Dedifferentiated amniotic fluid mesenchymal stem cell (primary cell): ENCODE measurements around the gene MYO10.
"Not testable (repeated sequence)": the region's sequence is repeated elsewhere in the genome, so short reads cannot be mapped to it uniquely, and the experiment has no call there.

Source experiments
- DNase-seq: peaks from one replicate; pipeline ENCODE4 v3.0.0-alpha.2; 2016; ENCODE audit errors: extremely low spot score

The MYO10 gene

DNA sequence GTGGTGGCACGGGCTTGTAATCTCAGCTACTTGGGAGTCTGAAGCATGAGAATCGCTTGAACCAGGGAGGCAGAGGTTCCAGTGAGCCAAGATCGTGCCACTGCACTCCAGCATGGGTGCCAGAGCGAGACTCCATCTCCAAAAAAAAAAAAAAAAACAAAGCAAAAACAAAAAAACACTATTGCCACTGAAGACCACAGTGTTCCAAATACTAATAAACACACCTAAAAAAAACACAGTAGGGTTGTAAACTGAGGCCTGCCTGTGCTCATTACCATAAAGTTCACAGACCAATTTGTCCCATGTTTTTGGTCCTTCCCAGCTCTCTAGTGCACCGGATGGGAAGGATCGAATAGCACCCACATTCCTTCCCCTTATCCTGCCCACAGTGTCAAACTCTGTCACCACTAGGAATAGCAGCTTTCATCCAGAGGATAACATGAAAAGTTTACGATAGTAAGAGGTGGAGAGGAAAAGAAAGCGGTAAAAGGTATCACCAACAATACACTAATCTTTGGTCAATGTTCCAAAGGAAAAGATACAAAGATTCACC is 49.2 kb downstream of the MYO10 start:
- DNase-seq: no peak

DNA sequence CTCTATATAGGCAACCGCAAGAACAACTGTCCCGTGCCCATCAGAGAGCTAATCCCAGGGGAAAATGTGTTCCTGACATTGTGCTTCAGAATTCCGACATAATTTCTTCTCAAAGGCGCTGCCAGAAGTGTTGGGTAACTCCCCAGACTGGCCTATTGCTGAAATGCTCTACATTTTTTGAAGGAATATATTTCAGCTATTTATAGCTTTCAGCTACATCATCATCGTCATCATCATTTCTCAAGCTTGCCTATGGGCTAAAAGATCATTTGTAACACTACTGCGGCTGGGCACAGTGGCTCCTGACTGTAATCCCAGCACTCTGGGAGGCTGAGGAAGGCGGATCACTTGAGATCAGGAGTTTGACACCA is 49.7 kb downstream of the MYO10 start:
- DNase-seq: peak; percentile 83

DNA sequence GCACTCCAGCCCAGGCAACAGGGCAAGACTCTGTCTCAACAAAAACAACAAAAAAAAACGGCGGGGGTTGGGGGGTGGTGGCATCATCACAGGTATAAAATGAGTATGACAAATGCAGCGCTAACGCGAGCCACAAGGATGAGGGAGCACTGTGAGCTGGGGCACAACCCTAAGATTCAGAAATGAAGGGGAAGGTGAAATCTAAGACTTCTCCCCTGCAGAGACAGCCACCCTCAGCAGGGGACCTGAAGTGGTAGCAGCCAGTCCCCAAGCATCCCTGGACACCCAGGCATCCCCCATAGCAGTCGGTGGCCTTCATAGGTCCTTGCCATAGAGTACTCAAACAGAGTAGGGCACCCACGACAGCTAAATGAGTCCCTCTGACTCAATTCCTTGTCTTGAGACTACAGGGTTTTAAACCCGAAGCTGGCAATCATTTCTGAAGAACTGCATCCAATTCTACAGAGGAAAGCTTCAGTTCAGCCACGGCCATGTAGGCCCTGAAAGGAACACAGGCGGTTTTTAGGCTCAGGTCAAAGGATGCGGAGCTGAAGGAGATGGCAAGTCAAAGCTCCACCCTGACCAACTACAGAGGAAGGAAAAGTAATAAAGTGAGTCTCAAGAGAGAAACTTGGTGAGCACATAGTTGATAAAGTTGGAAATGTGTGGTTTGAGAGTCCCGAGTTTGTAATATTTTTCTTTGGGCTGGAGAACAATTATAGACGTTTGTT is 50.3 kb downstream of the MYO10 start:
- no peak for DNase-seq

DNA sequence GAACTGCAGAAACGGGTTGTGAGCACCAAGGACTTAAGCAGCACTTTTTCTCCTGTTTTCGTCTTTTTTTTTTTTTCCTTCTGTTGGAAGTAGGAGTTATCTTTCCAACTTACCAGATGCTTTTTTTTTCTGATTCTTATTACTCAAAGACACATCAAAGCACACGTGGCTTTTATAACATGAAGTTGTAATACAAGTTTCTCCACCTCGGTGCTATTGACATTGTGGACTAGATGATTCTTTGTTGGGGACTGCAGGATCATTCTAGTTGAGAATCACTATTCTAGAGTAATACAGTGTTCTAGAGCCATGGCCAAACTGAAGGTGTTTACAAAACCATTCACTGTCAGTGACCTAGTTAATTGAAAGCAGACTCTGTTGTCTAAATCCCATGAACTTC is 51.5 kb downstream of the MYO10 start:
- no peak for DNase-seq

DNA sequence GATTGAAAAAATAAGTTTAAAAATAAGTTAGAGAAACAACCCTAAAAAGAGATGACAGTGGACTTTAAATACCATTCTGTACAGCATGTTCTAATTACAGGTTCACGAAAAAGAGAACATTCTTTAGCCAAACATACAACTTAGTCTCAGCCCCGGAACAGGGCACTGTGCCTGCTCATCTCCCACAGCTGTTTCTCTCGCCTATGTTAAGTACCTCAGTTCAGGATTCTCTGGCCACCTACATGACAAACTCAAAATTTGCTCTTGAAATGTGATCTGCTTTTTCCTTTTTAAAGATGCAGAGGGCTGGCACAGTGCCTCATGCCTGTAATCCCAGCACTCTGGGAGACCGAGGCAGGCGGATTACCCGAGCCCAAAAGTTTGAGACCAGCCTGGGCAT is 52.3 kb downstream of the MYO10 start:
- DNase-seq: no peak

DNA sequence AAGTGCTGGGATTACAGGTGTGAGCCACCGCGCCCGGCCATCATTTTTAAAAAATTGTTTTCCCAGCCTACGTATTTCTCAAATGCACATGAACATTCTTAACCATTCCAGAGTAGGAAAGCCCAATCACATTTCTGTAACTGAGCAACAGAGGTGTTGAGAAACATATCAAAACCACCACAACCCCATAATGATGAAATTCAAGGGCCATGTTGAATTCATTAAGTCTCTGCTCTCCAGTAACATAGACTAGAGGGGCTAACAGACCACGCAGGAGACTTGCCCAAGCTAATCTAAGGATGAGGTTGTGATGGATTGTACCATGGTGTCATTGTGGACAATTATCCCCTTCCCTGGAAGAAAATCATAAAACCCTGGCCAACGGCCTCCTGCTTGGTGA is 52.9 kb downstream of the MYO10 start:
- DNase-seq: no peak

DNA sequence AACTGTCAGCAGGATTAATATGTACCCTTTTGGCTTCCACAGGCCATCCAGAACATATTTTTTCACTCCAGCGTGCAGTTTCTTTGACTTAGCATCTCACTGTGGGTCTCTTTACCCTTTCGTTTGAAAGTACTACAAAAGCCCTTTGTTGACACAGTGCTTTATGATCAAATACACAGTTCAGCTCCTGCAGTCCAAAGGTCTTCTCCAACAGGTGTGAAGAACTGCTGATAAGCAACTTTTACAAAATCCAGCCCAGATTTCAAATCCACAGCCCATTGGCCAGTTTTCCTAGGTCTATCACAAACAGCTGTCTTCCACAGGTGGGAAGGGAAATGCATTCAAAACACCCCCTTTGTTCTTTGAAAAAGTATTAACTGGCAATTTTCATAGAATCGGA is 54.8 kb downstream of the MYO10 start:
- DNase-seq: no peak

DNA sequence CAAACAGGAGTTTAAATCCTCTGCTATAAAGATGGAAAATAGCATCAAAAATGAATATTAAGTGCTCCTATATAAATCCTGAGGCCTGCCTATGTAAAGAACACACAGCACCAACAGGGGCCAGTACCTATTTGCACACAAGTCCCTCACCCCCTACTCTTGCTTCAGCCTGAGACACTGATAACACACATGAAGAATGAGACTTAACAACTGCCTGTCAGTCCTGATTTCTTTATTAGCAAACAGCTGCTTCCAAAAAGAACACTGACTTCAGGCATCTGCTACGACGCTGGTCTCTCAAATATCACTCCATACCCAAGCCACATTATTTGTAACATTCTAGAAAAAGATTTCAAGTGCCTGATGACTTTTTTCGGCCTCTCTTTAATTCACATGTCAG is 55.5 kb downstream of the MYO10 start:
- no peak for DNase-seq

DNA sequence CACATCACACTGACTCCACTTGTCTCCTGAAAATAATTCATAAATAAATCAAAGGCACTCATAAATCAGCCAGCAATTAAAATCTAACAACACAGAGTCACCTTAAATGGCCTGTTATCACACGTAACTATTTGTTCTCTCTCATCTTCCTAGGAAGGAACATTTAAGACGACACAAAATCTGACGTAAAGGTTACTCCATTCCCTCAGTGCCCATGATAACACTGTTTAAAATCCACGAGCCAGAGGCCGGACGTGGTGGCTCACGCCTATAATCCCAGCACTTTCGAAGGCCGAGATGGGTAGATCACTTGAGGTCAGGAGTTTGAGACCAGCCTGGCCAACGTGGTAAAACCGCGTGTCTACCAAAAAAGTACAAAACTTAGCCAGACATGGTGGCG is 56.4 kb downstream of the MYO10 start:
- DNase-seq: no peak

DNA sequence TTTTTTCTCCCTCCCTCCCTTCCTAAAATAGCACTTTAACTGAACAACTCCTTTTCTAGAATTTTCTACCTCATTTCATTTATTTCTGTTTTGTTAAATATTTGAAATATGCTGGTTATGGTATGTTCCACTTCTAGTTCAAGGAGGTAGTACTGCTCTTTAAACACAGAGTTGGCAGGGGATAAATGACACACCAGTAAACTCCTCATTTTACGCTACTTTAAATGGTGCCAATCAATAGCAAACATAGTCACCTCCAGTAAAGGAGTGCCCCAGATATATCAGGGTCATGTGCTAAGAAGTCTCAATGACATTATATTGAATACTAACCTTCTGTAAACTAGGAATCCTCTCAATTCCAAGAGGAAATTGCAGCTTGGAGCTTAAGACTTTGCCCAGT is 56.9 kb downstream of the MYO10 start:
- DNase-seq: no peak

DNA sequence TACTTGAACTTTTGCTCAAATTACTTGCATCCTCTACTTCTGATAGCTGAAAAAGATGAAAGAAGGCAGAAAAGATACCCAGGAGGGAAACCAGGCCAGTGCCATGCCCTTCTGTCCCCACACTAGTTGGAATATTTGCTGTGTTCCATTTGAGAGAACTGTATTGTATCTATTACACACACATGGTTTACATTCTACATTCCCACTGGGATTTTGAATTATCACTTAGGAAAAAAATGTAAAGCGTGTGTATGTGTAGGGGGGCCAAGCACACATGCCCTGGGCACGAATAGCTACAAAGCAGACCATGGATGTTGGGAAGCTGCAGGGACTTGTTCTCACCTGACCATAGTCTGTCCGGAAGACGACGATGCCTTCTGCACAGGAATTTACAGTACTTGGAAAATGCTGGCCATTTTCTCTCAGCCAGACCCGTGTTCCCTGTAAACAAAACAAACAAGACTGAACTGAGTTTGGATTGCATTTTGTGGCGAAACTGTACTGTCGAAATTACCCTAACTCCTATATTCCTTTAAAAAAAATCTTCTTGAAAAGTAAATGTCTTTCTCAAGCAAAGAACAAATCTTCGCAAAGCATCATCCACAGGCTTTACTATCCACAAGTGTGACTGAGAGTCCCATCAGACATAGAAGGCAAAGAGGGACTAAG is 58.7 kb downstream of the MYO10 start:
- DNase-seq: no peak

DNA sequence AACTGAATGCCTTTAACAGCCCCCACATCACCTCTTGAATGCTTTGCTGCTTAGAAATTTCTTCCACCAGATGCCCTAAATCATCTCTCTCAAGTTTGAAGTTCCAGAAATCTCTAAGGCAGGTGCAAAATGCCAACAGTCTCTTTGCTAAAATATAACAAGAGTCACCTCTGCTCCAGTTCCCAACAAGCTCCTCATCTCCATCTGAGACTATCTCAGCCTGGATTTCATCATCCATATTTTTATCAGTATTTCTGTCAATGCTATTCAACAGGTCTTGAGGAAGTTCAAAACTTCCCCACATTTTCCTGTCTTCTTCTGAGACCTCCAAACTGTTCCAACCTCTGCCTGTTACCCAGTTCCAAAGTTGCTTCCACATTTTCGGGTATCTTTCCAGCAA is 61.7 kb downstream of the MYO10 start:
- DNase-seq: not testable (repeated sequence)

DNA sequence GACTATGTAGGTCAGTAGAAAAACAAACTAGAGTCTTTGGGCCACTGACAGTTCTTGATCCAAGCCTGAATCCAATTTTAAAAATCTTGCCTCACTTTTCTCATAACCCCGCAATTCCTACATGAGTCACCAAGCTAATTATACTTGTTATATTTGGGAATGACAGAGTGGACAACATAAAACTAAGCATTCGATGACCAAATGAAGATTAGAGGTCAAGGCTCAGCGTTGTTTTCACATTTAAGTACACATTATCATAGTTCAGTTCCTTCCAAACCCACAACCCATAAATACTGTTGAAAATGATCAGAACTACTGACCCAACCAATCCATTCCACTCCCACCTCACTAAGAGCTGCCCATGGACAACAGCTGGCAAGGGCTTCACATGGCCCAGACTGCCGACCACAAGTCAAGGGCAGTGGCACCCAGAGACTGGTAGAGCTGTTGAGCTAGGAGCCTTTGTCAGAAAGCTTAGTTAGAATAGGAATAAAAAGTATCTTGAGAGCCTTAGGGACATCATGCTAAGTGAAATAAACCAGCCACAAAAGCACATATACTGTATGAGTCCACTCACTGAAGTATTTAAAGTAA is 64.2 kb downstream of the MYO10 start:
- DNase-seq: peak; percentile 81

DNA sequence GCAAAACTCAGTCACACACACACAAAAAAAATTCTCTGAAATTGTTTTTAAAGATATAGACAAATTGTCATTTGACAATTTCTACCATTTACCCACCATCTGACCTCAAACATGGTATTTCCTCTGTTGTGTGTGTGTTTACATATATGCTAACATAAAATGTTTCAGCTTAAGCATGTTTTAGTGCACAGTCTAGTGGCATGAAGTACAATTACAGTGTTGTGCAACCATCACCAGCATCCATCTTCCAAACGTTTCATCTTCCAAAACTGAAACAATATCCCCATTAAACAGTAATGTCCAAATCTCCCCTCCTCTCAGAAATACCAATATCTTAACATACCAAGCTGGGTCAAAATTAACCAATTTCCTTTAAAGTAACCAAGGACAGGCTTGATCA is 65.2 kb downstream of the MYO10 start:
- DNase-seq: no peak

DNA sequence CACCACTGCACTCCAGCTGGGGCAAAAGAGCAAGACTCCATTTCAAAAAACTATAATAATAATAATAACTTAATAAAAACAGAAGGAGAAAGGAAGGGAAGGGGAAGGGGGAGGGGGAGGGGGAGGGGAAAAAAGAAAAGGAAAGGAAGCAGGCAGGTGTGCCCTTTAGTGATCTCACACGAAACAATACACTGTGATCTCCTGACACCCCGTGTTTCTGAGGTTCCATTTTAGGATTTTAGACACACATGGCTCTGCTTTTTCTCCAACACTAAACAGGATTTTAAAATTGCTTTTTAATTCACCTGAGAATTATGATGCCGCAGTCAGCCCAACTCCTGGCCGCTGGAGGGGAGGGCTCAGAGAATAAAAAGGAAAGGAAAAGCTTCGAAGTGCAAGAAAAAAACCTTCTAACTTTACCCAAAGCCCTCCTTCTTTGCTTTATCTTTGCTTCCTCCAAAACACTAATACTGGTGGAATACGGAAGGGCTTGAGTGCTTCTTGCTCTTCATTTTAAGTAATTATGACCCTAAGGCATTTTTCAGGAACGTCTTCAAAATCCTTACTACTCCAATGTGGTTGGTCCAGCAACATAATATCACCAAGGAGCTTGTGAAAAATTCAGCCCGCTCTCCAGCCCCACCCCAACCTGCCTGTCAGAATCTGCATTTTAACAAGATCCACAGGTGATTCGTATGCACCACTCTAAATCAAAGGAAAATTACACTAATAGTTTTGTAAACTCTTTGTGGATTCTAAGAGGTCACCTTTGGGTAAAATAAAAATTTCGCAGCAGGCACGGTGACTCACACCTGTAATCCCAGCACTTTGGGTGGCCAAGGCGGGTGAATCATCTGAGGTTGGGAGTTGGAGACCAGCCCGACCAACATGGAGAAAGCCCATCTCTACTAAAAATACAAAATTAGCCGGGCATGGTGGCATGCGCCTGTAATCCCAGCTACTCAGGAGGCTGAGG is 66.0 kb downstream of the MYO10 start:
- no peak for DNase-seq

DNA sequence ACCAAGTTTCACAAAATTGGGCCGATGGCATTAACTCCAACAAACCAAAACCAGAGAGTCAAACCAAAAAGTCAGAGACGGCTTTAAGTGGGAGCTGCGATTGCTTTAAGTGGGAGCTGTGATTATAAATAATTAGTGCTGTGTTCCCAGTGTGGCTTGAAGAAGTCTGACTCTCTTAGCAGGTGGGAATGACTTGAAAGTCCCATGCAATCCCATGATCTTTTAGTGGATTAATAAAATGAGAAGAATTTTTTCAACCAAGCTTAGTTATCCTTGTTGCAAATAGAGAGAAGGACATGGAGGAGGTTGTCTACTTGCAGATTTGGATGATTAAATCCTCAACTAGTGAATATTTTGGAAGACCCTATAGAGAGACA is 68.5 kb downstream of the MYO10 start:
- DNase-seq: no peak

DNA sequence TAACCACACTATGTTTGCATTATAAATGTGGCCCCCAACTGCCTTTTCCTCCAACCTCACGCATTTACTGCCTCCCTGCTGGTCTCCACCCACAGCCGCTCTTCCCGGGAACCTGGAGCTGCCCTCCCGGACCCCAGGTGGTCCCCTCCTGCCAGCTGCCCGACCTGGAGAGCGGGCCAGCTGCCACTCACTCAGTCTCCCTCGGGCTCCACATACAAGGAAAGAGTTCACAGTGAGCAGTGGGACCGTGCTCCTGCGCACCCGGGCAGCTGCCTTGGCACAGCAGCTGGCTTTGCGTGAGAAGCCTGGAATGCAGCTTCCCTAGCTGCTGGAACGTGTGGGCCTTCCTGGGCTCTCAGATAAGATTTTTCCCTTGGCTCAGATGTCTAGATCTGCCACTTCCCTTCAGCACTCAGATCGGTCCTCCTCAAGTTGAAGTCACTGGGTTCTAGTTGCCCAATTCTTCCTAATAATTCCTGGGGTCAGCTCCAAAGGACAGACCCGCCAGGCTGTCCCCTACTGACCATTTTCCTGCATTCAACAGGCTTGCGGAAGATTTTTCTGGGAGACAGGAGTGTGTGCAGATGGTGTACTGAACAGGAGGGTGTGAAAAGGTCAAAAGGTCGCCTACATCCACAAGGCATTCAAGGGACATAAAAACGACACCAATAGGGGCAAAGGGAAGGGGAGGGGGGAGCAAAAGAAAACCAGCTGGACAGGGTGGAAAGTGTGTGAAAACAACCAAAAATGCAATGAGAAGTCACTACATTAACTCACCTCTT is 69.1 kb downstream of the MYO10 start:
- DNase-seq: no peak

DNA sequence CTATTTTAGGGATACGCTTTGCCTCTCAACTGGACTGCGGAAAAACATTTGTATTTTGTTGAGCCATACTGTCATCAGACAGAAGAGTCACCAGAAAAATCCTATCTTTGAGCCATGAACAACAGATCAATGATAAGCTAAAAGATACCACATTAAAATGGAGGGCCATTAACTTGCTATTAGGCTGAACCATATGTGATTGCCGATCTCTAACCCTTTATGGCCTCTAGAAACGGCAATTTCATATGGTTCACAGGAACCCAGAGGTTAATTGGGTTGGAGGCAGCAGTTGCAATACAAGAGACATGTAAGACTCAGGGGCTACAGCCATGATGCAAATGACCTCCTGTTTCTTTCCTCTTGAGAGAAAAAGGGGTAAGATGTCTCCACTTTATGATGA is 69.8 kb downstream of the MYO10 start:
- DNase-seq: no peak

DNA sequence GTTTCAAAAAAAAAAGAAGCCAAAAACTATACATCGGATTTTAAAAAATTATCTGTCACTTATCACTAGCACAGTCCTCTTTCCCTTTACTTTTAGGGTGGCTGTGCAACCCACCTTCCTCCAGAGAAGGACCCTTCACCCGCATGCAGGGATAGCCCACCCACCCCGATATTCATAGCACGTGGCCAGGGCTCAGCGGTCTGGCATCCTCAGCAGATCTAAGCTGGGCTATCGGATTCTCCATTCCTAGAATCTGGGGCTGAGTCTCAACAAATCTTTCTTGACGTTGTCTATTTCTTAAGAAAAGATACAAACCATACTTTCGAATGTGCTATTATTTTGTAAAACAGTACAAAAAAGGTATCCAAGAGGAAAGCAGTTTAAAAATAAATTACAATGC is 70.9 kb downstream of the MYO10 start:
- DNase-seq: no peak

DNA sequence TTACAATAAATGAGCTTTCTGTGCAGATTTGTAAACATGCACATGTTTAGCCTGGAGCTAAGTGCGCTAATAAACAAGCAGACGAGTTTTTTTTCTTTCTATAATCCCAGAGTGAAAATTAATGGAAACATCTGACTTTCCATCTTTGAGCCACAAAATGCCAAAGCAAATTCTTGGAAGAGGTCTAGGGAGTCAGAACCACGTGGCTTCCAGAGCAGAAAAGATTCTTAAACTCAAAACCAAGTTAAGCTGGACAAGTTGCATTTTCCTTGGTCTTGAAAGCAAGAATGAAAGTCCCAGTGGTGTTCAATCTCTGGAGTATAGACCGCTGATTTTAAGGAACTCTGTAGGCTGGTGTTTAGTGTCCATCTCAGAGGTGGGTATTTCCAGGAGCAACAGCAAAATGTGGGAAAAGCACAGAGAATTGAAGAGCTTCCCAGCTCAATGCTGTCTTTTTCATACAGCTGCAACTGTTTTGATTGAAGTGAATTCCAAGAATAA is 71.4 kb downstream of the MYO10 start:
- no peak for DNase-seq

DNA sequence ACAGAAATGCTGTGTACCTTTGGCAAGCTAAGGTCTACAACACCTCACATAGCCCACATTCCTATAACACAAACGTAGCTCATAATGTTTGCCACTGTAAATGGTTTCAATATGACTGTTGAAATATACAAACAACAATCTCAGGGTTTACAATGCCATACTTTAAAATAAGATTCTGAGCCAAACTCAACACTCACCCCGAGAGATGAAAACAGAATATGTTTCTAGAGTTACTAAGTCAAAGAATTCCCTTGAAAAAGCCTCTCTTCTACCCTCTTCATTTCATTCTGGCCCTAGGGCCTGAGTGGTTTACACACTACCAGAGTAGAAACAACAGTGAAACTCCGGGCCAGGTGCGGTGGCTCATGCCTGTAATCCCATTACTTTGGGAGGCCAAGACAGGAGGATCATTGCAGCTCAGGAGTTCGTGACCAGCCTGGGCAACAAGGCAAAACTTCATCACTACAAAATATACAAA is 72.6 kb downstream of the MYO10 start:
- DNase-seq: no peak
